H9 (cell line): ENCODE results near the gene VAPA. TPM values are rescaled to one million over a fixed set of nuclear protein-coding genes. Genes with fewer than 3 reads are reported as not detected.

Experiments used
- DNase-seq: peaks from one replicate; pipeline ENCODE4 v3.0.0-alpha.2; 2017
- H2AFZ ChIP-seq: one replicate; pipeline ENCODE4 v1.6.1; 2013; ENCODE audit warnings: mild to moderate bottlenecking, low read length, control low read depth, moderate library complexity
- H2AK5ac ChIP-seq: 2 replicates; pipeline ENCODE4 v1.6.1; 2013; ENCODE audit warnings: low read length, control low read depth, mixed read lengths; ENCODE audit not compliant: insufficient read length
- H2BK120ac ChIP-seq: one replicate; pipeline ENCODE4 v1.6.1; 2013; ENCODE audit warnings: low read depth, mild to moderate bottlenecking, low read length, control low read depth, inconsistent platforms; ENCODE audit not compliant: poor library complexity, severe bottlenecking
- H2BK12ac ChIP-seq: 2 replicates; pipeline ENCODE4 v1.6.1; 2013; ENCODE audit warnings: low read length, control low read depth, mixed read lengths, low read depth; ENCODE audit not compliant: insufficient read length
- H2BK15ac ChIP-seq: 2 replicates; pipeline ENCODE4 v1.6.1; 2013; ENCODE audit warnings: low read depth, low read length, control low read depth
- H2BK20ac ChIP-seq: one replicate; pipeline ENCODE4 v1.6.1; 2013; ENCODE audit warnings: low read depth, mild to moderate bottlenecking, low read length, control low read depth, inconsistent platforms; ENCODE audit not compliant: poor library complexity, severe bottlenecking
- H2BK5ac ChIP-seq: 2 replicates; pipeline ENCODE4 v1.6.1; 2013; ENCODE audit warnings: low read length, control low read depth, mixed read lengths; ENCODE audit not compliant: insufficient read length
- H3K14ac ChIP-seq: 2 replicates; pipeline ENCODE4 v1.6.1; 2013; ENCODE audit warnings: low read length, control low read depth; ENCODE audit not compliant: insufficient read depth
- H3K18ac ChIP-seq: 2 replicates; pipeline ENCODE4 v1.6.1; 2013; ENCODE audit warnings: low read depth, mild to moderate bottlenecking, mixed read lengths, low read length, control low read depth; ENCODE audit not compliant: insufficient read length
- H3K23ac ChIP-seq: 2 replicates; pipeline ENCODE4 v1.6.1; 2013; ENCODE audit warnings: low read length, control low read depth, mixed read lengths, low read depth; ENCODE audit not compliant: insufficient read length
- H3K23me2 ChIP-seq: 2 replicates; pipeline ENCODE4 v1.6.1; 2013; ENCODE audit warnings: low read depth, mild to moderate bottlenecking, mixed read lengths, low read length, control low read depth; ENCODE audit not compliant: insufficient read length, poor library complexity, severe bottlenecking
- H3K27ac ChIP-seq: 2 replicates; pipeline ENCODE4 v1.5.1; 2013; ENCODE audit warnings: low read length, control low read depth, mixed read lengths, low read depth; ENCODE audit not compliant: insufficient read length
- H3K27me3 ChIP-seq: 2 replicates; pipeline ENCODE4 v1.6.1; 2013; ENCODE audit warnings: low read length, control low read depth, inconsistent platforms; ENCODE audit not compliant: insufficient read depth
- H3K4ac ChIP-seq: 2 replicates; pipeline ENCODE4 v1.6.1; 2013; ENCODE audit warnings: low read depth, mild to moderate bottlenecking, control low read depth, inconsistent platforms, low read length, moderate library complexity
- H3K4me1 ChIP-seq: 2 replicates; pipeline ENCODE4 v1.6.1; 2013; ENCODE audit warnings: low read length, control low read depth, inconsistent platforms; ENCODE audit not compliant: insufficient read depth
- H3K4me2 ChIP-seq: 2 replicates; pipeline ENCODE4 v1.6.1; 2013; ENCODE audit warnings: low read length, control low read depth, mixed read lengths; ENCODE audit not compliant: insufficient read length, insufficient read depth
- H3K56ac ChIP-seq: 2 replicates; pipeline ENCODE4 v1.6.1; 2013; ENCODE audit warnings: low read depth, mild to moderate bottlenecking, mixed read lengths, low read length, control low read depth; ENCODE audit not compliant: insufficient read length
- H3K79me1 ChIP-seq: 2 replicates; pipeline ENCODE4 v1.6.1; 2013; ENCODE audit warnings: low read depth, mild to moderate bottlenecking, moderate library complexity, low read length, control low read depth, inconsistent platforms; ENCODE audit not compliant: insufficient read depth, poor library complexity, severe bottlenecking
- H3K79me2 ChIP-seq: 2 replicates; pipeline ENCODE4 v1.6.1; 2013; ENCODE audit warnings: low read length, control low read depth, inconsistent platforms; ENCODE audit not compliant: insufficient read depth
- H3K9ac ChIP-seq: 2 replicates; pipeline ENCODE4 v1.6.1; 2013; ENCODE audit warnings: low read length, control low read depth, mixed read lengths; ENCODE audit not compliant: insufficient read length; ENCODE audit errors: extremely low read depth
- H3K9me3 ChIP-seq: one replicate; pipeline ENCODE4 v1.6.1; 2013; ENCODE audit warnings: low read depth, low read length, inconsistent platforms; ENCODE audit not compliant: control insufficient read depth
- H3T11ph ChIP-seq: one replicate; pipeline ENCODE4 v1.6.1; 2013; ENCODE audit warnings: mild to moderate bottlenecking, low read length, control low read depth, inconsistent platforms
- H4K20me1 ChIP-seq: one replicate; pipeline ENCODE4 v1.6.1; 2013; ENCODE audit not compliant: control insufficient read depth, insufficient read length, insufficient read depth
- H4K5ac ChIP-seq: 2 replicates; pipeline ENCODE4 v1.6.1; 2013; ENCODE audit warnings: low read depth, mild to moderate bottlenecking, mixed read lengths, low read length, control low read depth; ENCODE audit not compliant: insufficient read length
- H4K8ac ChIP-seq: replicated peaks from 2 replicates; pipeline ENCODE4 v1.6.1; 2013; ENCODE audit warnings: low read length, control low read depth, mixed read lengths, low read depth; ENCODE audit not compliant: insufficient read length
- H4K91ac ChIP-seq: 2 replicates; pipeline ENCODE4 v1.6.1; 2013; ENCODE audit warnings: low read depth, mild to moderate bottlenecking, moderate library complexity, mixed read lengths, low read length, control low read depth; ENCODE audit not compliant: insufficient read length
- H3K27ac Mint-ChIP-seq, 3 experiments: 2 replicates in 2 of 3; 3 replicates in 1 of 3; pipeline ENCODE4 v1.8.0; 2020 to 2021; ENCODE audit warnings: mixed read lengths in 3 of 3, mild to moderate bottlenecking in 1 of 3, moderate library complexity in 1 of 3
- H3K27me3 Mint-ChIP-seq: 2 replicates; pipeline ENCODE4 v1.8.0; 2021; ENCODE audit warnings: low read depth, mild to moderate bottlenecking, moderate library complexity, mixed read lengths
- H3K36me3 Mint-ChIP-seq, 3 experiments: 2 replicates in 2 of 3; 3 replicates in 1 of 3; pipeline ENCODE4 v1.8.0; 2020 to 2021; ENCODE audit warnings: low read depth in 3 of 3, mixed read lengths in 3 of 3; ENCODE audit not compliant: insufficient read depth in 1 of 3
- H3K4me1 Mint-ChIP-seq, 2 experiments: 2 replicates each; pipeline ENCODE4 v1.8.0; 2020; ENCODE audit warnings: mixed read lengths in 2 of 2
- H3K4me3 Mint-ChIP-seq, 2 experiments: 2 replicates in 1 of 2; 3 replicates in 1 of 2; pipeline ENCODE4 v1.8.0; 2020 to 2021; ENCODE audit warnings: mild to moderate bottlenecking in 2 of 2, mixed read lengths in 2 of 2, moderate library complexity in 1 of 2
- H3K9me3 Mint-ChIP-seq, 2 experiments: 2 replicates in 1 of 2; 3 replicates in 1 of 2; pipeline ENCODE4 v1.8.0; 2020; ENCODE audit warnings: mild to moderate bottlenecking in 2 of 2, mixed read lengths in 2 of 2, moderate library complexity in 1 of 2
- WGBS: extraction: QIAGEN DNeasy Blood & Tissue Kit; methylation state at CpG from one replicate; pipeline ENCODE4 v1.1.7; 2013; ENCODE audit warnings: missing lambda C conversion rate, low lambda C conversion rate, mixed read lengths; ENCODE audit not compliant: insufficient read length; ENCODE audit errors: extremely low coverage; 5-methylcytosine and 5-hydroxymethylcytosine counted together
- total RNA-seq: library from RNA; stranded (reverse); gene quantifications from 2 replicates; pipeline ENCODE4 v1.2.1, GENCODE V29; 2021
- TF ChIP-seq, protein P1 (sequence below): fragments of 200-600 bp; sonication (generic); conservative IDR thresholded peaks from 3 replicates; pipeline ENCODE4 v1.8.0; 2021; ENCODE audit warnings: antibody characterized with exemption, mild to moderate bottlenecking

VAPA gene
- total RNA-seq, 1 experiment from 2014 or later = 141 TPM

DNA sequence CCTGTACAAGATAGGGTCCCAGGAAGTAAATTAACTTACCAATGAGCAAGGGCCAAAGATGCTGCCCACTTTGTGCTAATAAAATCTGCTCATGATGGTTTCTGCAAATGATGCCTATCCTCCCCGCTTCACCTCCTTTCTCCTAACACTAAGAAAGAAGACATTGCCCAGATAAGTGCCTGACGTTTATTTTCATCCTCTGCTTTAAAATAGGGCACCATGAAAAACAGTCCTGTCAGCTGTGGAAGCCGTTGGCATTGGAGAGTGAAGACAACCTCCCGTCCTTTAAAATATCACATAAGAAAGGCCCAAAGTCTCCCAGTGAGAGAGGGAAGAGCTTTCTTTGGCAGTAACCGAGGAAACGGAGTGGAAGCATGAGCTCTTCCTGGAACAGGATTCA is 29.7 kb upstream of the VAPA start:
- H4K91ac ChIP-seq = no peak overlapping the region
- no peak overlapping the region for H2BK12ac ChIP-seq
- WGBS = no CpG with 5 or more reads among the region's 6 CpGs
- no peaks in the 10 kb centered on the region for H3K23me2 ChIP-seq
- H3K4me2 ChIP-seq = no peak overlapping the region
- TF ChIP-seq, protein P1, sequence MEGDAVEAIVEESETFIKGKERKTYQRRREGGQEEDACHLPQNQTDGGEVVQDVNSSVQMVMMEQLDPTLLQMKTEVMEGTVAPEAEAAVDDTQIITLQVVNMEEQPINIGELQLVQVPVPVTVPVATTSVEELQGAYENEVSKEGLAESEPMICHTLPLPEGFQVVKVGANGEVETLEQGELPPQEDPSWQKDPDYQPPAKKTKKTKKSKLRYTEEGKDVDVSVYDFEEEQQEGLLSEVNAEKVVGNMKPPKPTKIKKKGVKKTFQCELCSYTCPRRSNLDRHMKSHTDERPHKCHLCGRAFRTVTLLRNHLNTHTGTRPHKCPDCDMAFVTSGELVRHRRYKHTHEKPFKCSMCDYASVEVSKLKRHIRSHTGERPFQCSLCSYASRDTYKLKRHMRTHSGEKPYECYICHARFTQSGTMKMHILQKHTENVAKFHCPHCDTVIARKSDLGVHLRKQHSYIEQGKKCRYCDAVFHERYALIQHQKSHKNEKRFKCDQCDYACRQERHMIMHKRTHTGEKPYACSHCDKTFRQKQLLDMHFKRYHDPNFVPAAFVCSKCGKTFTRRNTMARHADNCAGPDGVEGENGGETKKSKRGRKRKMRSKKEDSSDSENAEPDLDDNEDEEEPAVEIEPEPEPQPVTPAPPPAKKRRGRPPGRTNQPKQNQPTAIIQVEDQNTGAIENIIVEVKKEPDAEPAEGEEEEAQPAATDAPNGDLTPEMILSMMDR = no peak
- Mint-ChIP-seq H3K4me1 (0 out of 4 replicates have a peak, but pooled peaks cover 0 to under 1% of the 10 kb centered on the region in 2 experiments), H3K36me3 (no peaks in the 10 kb centered on the region; a peak in 1 of 7 replicates), H3K27me3 (no peaks in the 10 kb centered on the region), H3K27ac (peak overlapping the region in 1 of 3 experiments; percentile 31; a peak in 1 of 7 replicates), H3K9me3 (no peaks in the 10 kb centered on the region; a peak in 1 of 5 replicates), H3K4me3 (no peak overlapping the region)
- H3K4me1 ChIP-seq = no peaks in the 10 kb centered on the region
- H4K20me1 ChIP-seq = no peaks in the 10 kb centered on the region
- H2BK120ac ChIP-seq = no peak overlapping the region
- no peak overlapping the region for H3K23ac ChIP-seq
- H3K9ac ChIP-seq = no peak overlapping the region
- no peaks in the 10 kb centered on the region for H3K79me2 ChIP-seq
- H3T11ph ChIP-seq = no peak overlapping the region
- no peak overlapping the region for H2BK5ac ChIP-seq
- no peak overlapping the region for H3K14ac ChIP-seq
- H3K9me3 ChIP-seq = no peaks in the 10 kb centered on the region
- no peak overlapping the region for H3K27ac ChIP-seq
- no peak overlapping the region for H4K5ac ChIP-seq
- H2BK15ac ChIP-seq = no peak overlapping the region
- H3K18ac ChIP-seq = no peak overlapping the region
- H4K8ac ChIP-seq = no peak overlapping the region
- H3K56ac ChIP-seq = no peak overlapping the region
- H2AFZ ChIP-seq = no peak overlapping the region
- H3K4ac ChIP-seq = no peak overlapping the region
- no peak for DNase-seq
- no peaks in the 10 kb centered on the region for H3K27me3 ChIP-seq
- no peak overlapping the region for H2BK20ac ChIP-seq
- no peak overlapping the region for H2AK5ac ChIP-seq
- H3K79me1 ChIP-seq = no peaks in the 10 kb centered on the region
